HG03196 (cell line): ENCODE measurements around the gene FMN1.
"Not testable (repeated sequence)": the region's sequence is repeated elsewhere in the genome, so short reads cannot be mapped to it uniquely, and the experiment has no call there.

Experiments
- ATAC-seq: cut with Tn5 transposase; IDR thresholded peaks from one replicate; pipeline ENCODE4 v1.9.1; 2021; ENCODE audit not compliant: unreplicated experiment

FMN1 gene

DNA sequence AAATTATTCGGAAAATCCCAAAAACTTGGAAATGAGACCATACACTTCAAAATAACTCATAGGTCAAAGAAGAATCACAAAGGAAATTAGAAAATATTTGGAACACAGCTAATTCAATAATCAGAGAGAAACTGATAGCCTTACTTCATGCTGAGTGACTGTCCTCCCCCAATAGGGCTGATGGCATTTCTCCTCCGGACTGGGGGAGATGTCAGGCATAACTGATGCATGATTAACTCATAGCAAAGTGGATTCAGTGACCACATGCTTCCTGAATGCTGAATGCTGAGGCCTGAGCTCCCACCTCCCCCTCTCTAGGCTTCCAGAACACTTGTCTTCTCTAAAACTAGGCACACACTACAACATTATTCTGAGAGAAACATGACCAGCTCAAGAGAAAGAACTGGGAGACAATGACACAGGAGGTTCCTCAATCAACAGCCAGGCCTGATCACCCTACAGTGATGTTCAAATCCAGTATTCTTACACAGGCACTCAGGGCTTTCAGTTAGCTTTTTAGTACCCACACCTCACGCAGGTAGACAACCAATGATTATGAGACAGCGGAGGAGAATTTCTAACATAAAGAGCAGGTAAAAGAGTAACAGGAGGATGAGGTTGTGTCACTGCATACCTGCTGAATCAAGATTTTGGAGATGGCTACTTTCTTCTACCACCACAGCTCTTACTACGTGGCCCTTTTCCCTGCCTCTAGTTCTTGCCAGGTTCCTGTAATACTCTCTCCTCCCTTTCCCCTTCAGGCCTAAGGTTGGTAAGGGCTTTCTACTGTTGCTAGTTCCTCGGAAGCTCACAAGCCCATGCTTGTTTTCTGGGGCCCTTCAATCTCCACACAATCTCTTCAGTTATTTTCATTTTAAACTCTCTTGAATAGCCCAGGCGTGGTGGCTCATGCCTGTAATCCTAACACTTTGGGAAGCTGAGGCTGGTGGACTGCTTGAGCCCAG is 96.1 kb downstream of the FMN1 start:
- no peak for ATAC-seq

- no peak for ATAC-seq
Observed at GRCh38 chr15:33096134-33096533, 98.4 kb downstream of the FMN1 start.

- ATAC-seq, result no peak
Observed at GRCh38 chr15:33095641-33096040, 98.9 kb downstream of the FMN1 start.

GRCh38 chr15:33094336-33094735 is 100.2 kb downstream of the FMN1 start:
- no peak for ATAC-seq

DNA sequence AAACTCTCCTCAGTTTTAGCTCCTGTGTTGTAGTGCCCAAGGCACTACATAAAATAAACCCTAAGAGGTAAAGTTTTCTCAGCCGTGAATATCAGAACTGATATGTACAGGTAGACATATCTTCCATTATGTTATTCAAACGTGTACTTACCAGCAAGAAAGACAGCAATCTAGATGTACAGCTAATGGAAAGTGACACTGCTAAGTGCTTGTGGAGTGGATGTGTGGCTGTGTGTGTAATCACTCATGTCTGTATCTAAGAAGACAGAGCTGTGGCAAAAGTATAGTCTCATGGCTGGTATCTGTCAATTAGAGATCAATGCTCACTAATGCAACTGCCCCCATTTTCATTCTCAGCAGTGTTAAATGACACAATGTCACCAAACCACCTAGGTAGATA is 101.3 kb downstream of the FMN1 start:
- ATAC-seq, result no peak

- ATAC-seq, result no peak
Observed at GRCh38 chr15:33091983-33092693, 102.4 kb downstream of the FMN1 start.

DNA sequence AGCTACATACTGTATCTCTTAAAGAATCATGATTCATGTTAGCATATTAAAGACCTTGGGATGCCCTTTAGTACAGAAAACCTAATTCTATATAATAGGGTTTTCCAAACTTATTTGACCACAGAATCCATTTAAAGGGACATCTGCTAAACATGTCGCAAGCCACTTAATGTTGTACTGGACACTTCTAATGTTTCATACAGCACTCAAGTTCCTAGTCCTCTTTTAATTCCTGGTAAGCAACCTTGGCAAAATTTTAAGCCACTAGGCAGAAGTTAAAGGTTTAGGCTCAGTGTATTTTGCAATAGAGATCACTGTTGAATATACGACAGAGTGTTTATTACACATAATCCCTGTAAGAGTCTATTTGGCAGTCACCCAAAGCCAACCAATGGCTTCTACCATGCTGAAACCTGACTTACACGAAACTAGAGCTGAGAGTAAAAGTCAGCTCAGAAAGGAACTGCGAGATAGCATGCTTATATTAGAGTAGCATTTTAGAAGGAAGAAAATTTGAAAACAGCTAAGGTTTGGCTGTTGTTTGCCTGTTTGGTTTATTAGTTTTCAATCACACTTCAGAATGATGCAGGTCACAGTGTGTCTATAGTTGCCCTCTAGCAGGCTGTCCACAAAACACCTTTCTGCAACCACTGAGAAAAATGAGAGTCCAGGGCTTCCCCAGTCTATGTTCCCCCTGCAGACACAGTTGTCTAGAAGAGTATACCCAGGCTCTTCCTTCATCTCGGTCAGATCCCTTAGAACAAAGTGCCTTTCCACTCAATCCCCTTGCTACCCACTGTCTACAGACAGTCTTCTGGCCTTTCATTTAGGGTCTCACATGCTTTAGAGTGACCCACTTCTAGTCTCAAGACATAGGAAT is 104.4 kb downstream of the FMN1 start:
- no peak for ATAC-seq

GRCh38 chr15:33089165-33089877 is 105.2 kb downstream of the FMN1 start:
- no peak for ATAC-seq

DNA sequence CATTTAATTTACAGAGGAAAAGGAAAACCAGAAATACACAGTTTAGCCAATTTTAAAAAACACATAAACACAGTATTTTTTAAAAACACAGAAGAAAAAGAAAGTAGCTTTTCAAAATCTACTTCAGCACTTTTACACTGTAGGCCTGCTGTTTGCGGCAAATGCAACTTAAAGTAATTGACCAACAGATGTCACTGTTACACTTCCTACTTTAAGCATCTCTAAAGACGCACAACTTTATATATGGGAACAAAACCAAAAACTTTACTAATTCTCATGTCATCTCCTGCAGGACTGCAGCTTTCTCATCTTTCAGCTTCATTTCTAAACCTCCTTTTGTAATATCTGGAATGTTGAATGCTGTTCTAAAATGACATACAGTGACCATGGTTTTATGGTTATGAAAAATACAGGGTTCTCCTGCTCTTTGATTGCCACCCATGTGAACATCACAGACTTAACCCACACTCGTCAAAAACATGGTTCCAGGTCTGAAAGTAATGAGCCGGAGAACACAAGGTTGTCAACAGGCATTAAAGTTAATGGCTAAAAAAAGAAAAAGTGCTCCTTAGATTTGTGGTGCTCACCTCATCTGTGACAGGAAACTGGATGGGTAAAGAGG is 107.9 kb downstream of the FMN1 start:
- no peak for ATAC-seq

GRCh38 chr15:33084661-33085060 is 109.9 kb downstream of the FMN1 start:
- no peak for ATAC-seq

DNA sequence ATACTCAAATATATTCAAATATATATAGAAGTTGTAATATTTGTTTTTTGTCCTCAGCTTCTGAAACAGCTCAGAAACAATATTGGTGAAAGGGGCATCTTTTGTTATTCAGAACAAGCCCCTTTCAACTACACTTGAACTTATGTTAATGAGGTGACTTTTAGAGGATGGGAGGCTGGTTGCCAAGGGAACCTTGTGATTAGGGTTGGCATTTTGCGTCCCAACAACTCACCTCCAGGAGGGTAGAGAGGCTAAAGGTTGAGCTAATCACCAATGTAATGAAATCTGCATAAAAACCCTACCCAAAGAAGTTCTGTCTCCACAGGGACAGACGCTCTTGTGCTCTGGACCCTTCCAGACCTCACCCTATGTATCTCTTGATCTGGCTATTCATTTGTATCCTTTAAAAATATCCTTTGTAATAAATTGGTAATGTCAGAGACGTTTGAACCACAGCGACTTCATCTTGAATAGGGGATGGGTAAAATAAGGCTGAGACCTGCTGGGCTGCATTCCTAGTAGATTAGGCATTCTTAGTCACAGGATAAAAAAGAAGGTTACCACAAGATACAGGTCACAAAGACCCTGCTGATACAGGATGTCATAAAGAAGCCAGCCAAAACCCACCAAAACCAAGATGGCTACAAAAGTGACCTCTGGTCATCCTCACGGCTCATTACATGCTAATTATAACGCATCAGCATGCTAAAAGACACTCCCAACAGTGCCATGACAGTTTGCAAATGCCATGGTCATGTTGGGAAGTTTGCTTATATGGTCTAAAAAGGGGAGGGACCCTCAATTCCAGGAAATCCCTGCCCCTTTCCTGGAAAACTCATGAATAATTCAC is 111.1 kb downstream of the FMN1 start:
- no peak for ATAC-seq

DNA sequence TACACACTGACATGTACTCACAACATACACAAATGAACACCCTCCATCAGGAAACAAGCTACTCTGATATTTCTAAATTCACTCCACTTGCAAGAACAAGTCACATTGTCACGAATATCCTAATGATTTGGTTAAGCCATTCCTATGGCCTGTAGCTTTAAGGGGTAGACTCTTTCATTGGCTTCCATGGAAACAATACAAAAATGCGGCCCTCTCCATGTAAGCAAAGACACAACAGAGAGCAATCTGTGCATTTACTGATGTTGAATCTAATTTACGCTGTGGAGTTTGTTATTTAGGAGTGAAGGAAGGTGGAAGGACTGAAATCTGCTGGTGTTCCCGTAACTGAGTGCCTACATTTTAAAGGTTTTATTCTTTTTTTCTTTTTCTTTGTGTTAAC is 114.5 kb downstream of the FMN1 start:
- ATAC-seq, result no peak

DNA sequence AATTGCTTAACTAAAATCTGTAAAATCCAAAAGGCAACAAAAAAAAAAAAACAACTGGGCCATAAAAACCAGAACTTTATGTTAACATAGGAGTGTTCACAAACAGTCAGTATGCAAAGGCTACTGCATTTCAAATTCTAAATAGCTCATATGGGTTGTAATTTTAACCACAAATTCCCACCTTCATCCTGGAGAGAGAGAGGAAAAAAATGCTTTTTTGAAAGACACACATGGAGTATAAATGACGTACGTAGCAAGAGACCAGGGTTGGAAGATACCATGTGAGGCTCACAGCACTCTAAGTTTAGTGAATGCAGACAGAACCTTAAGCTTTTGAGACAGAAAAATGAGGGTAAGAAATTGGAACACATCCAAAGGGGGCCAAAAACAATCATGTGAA is 115.9 kb downstream of the FMN1 start:
- no peak for ATAC-seq

- no peak for ATAC-seq
Observed at GRCh38 chr15:33076937-33077336, 117.6 kb downstream of the FMN1 start.

DNA sequence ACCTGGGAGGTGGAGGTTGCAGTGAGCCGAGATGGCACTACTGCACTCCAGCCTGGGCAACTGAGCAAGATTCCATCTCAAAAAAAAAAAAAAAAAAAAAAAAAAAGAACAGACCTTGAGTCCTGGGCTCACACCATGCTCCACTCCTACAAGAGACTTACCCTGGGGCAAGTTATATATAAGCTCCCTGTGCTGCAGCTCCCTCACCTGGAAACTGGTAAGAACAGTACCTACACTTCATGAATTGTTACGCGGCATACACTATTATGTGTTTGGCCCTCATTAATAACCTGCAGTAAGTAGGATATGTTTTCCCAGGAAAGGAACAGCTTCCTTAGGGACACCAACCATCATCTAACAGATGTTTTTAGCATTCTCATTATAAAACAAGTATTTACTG is 119.6 kb downstream of the FMN1 start:
- ATAC-seq, result no peak

DNA sequence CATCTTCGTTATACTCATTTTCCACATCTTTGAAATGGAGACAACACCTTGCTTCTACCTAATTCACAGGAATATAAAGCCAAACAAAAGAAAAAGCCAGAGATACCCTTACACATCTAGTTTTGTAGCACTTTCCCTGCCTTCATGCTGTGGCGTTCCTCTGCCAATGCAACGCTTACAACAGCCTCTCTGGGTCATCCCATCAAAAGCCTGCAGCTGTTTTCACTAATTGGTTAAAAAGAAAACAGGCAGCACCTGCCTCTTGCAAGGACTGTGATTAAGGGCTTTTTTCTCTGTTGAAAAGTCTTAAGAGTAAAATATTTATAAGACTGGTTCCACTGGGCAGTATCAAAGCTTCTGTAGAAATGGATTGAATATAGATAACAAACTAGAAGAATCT is 120.3 kb downstream of the FMN1 start:
- ATAC-seq, result no peak

DNA sequence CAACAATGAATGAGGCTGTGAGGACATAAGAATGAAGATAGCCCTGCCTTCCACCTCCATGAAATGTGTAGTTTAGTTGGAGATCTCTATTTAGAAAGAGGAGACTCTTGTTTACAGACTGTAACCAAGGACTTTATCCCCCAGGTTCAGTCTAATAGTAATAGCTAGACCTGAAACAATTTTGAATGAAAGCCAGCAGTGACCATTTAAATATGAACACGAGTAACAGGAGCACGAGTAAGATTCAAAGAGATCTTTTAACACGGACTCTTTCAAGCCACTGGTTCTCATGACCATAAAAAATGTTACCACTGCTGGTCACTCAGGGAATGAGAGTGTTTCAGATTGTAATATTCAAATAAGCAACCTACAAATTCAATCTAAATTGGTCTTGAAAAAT is 123.1 kb downstream of the FMN1 start:
- no peak for ATAC-seq

DNA sequence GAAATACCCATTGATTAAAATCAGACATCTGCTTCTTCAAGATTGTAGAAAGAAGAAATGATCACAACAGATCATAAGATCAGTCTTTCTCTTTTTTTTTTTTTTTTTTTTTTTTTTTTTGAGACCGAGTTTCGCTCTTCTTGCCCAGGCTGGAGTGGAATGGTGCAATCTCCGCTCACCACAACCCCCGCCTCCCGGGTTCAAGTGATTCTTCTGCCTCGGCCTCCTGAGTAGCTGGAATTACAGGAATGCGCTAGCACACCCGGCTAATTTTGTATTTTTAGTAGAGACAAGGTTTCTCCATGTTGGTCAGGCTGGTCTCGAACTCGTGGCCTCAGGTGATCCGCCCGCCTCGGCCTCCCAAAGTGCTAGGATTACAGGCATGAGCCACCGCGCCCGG is 124.6 kb downstream of the FMN1 start:
- ATAC-seq, result not testable (repeated sequence)

DNA sequence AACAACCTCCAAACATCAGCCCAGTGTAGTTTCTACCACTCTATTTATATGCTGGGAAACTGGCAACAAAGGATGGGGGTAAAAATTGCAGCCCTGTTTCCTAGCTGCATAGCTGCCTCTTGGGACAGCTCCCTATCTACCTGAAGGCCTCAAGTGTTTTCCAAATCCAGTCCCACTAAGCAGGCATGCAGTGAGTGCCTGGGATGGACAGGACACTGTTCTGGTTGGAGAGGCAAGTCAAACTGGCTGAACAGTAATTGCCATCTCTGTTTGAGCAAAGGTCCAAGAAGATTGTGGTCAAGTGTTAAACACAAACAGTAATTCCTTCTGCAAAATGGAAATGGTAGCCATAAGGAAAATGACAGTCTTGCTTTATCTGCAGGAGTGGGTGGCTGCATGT is 125.4 kb downstream of the FMN1 start:
- no peak for ATAC-seq
